ENCODE data around the gene FOSL2.

The FOSL2 gene

DNA sequence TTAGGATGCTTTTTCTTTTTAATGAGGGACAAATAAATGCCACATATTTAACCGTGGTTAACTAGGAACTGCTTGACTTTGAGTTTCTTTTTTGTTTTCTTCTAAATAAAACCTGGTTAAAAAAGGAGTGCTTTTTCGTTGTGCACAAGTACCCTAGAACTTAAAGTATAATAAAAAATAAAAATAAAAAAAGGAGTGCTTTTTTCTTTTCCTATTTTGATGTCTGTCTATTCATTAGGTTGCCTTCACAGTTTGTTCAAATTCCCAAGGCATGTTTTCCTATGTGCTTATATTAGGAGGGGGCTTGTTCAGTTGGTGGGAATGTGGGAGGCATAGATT, 4.4 kb downstream of the FOSL2 start:
- H3K4me3 ChIP-seq (ENCODE audit: low read length) = peak overlapping the region; percentile 79
- DNase-seq (ENCODE audit: low read depth) = no peak
- TF ChIP-seq, protein P1, sequence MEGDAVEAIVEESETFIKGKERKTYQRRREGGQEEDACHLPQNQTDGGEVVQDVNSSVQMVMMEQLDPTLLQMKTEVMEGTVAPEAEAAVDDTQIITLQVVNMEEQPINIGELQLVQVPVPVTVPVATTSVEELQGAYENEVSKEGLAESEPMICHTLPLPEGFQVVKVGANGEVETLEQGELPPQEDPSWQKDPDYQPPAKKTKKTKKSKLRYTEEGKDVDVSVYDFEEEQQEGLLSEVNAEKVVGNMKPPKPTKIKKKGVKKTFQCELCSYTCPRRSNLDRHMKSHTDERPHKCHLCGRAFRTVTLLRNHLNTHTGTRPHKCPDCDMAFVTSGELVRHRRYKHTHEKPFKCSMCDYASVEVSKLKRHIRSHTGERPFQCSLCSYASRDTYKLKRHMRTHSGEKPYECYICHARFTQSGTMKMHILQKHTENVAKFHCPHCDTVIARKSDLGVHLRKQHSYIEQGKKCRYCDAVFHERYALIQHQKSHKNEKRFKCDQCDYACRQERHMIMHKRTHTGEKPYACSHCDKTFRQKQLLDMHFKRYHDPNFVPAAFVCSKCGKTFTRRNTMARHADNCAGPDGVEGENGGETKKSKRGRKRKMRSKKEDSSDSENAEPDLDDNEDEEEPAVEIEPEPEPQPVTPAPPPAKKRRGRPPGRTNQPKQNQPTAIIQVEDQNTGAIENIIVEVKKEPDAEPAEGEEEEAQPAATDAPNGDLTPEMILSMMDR (conservative IDR thresholded peaks at IDR 0.05; ENCODE audit: low read depth, low read length) = no peak

DNA sequence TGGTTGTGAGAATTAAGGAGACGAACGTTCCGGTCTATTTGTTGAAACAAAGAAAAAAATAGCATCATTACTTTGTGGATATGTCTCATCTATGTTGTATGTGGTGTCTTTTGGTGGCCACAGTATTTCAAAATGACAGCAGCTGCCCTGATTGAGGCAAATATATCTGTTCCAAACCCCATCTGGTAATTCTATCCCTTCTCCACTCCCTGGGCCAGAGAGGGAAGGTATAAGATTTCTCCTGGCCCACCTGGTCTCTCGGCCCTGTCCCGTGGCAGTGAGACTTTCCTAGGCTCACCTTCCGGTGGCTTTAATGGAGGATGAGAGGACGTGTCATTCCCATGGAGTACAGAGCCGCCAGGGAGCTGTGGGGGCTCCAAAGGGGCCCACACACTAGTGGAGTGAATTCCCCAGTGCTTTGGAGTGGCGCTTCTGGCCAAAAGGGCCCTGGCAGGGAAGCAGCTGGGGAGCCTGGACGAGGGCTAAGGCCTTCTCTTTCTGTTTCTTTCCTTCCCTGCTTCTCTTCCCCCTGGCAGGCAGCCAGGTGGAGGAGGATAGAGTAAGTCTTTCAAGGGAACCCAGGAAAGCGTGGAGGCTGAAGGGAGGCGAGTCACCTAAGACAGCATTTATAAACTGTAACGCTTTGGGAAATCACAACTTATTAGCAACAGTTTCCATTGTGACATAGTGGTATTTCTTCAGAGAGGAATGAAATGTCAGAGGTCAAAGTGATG, 5.6 kb downstream of the FOSL2 start:
- no peak for DNase-seq (ENCODE audit: low read depth)
- TF ChIP-seq, protein P1 (conservative IDR thresholded peaks at IDR 0.05; ENCODE audit: low read depth, low read length) = no peak
- no peak overlapping the region for H3K4me3 ChIP-seq (ENCODE audit: low read length)

DNA sequence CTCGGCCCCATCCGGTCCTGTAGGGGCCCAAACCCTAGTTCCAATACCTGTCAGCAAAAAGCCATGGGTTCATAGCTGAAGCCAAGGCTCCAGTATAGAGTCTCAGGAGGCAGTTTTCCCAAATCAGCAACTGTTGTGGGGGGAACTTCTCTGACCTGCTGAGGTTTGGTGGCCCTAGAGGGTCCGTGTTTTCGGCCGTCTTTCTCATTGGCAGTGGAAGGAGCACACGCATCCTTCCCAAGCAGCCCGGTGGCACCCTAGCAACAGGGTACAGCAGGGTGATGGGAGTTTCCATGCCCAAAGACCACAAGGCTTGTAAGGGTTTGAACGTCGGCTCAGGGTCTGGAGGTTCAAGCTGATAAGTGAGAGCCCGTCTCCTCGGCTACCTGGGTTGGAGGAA, 6.6 kb downstream of the FOSL2 start:
- H3K4me3 ChIP-seq (ENCODE audit: low read length) = no peak overlapping the region
- no peak for DNase-seq (ENCODE audit: low read depth)
- TF ChIP-seq, protein P1 (conservative IDR thresholded peaks at IDR 0.05; ENCODE audit: low read depth, low read length) = no peak

DNA sequence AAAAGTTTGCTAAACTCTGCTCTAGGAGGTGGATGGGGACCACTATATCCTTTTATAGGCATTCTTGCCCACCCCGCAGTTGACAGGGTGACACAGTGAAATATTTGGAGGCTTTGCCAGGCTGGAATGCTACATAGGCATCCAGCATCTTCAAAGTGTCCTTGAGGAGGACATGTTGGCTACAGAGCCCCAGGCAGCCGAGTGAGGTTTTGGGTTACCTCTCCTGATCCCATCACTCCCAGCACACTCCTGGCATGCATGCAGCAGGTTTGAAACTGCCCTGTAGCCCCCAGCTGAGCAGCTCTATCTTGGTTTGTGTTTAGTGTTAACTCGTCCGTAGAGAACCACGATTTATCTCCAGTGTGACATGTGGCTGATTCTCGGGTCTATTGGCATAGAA, 7.3 kb downstream of the FOSL2 start:
- no peak overlapping the region for H3K4me3 ChIP-seq (ENCODE audit: low read length)
- TF ChIP-seq, protein P1 (conservative IDR thresholded peaks at IDR 0.05; ENCODE audit: low read depth, low read length) = no peak
- no peak for DNase-seq (ENCODE audit: low read depth)

DNA sequence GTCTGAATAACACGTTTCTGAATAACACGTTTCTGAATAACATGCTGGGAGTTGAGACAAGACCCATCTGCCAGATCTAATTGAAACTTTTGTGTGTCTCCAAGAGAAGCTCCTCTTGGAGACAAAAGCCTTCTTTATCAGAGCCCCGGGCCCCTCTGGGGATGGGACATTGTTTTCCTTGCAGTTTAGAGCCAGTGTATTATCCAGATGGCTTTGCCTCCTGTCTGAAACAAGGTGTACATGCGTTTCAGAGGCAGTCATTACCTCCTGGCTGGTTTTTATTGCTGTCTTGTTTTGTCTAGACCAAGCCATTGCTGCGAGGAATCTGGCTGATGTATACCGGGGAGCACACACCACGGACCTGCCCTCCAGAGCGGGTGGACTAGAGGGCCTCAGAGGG, 7.8 kb downstream of the FOSL2 start:
- TF ChIP-seq, protein P1 (conservative IDR thresholded peaks at IDR 0.05; ENCODE audit: low read depth, low read length) = no peak
- no peak overlapping the region for H3K4me3 ChIP-seq (ENCODE audit: low read length)
- no peak for DNase-seq (ENCODE audit: low read depth)

DNA sequence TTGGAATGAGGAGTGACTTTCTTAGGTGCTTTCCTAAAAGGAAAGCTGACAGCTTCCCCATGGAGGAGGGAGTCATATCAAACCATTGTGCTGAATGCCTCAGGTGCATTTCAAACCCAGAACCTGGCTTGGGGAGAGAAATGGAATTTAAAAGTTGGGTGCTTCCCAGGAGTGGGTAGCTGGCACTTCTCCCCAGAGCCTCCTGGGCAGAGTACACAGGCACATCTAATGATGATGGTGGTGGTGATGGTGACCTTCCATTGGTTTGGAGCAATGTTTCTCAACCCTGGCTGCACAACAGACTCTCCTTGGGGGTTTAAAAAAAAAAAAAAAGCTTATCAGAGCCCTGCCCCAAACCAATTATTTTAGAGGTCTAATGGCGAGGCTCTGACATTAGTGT, 8.3 kb downstream of the FOSL2 start:
- no peak for DNase-seq (ENCODE audit: low read depth)

DNA sequence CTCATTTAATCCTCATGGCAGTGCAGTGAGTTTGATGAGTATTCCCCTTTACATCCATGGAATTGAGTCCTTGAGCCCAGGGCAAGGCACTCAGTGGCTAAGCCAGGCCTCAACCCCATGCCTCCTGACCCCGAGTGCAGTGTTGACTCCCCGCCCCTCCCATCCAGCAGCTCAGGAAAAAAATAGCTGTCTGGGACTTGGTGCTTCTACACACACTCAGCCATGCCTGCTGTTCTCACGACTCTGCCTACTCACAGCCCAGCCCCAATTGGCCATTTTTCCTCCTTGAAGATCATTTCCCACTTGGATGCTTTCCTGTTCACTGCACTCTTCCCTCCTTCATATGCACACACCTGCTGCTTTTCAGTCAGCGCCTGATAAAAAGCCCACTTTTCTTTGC, 8.8 kb downstream of the FOSL2 start:
- TF ChIP-seq, protein P1 (conservative IDR thresholded peaks at IDR 0.05; ENCODE audit: low read depth, low read length) = no peak
- no peak overlapping the region for H3K4me3 ChIP-seq (ENCODE audit: low read length)
- DNase-seq (ENCODE audit: low read depth) = no peak

More for the DNA sequence above, 8.3 kb downstream of the FOSL2 start:
- TF ChIP-seq, protein P1 (conservative IDR thresholded peaks at IDR 0.05; ENCODE audit: low read depth, low read length) = no peak
- H3K4me3 ChIP-seq (ENCODE audit: low read length) = no peak overlapping the region
